HL-60 (cell line): ENCODE results near the gene JMJD1C.

Source experiments
- DNase-seq, 2 experiments: peaks; one replicate each; pipeline ENCODE4 v3.0.0-alpha.2; 2010 to 2020; ENCODE audit warnings: low read depth in 1 of 2, low spot score in 1 of 2
- H3K27ac ChIP-seq: fragments of 250-450 bp; sonication (Bioruptor Pico); replicated peaks from 2 replicates; pipeline ENCODE4 v1.5.1; 2020; ENCODE audit warnings: mild to moderate bottlenecking, moderate library complexity
- H3K27me3 ChIP-seq: fragments of 250-450 bp; sonication (Bioruptor Pico); 2 replicates; pipeline ENCODE4 v1.5.1; 2021; ENCODE audit warnings: mild to moderate bottlenecking, moderate library complexity; ENCODE audit not compliant: insufficient read depth, poor library complexity, severe bottlenecking
- H3K4me3 ChIP-seq: replicated peaks from 2 replicates; pipeline ENCODE4 v1.5.1; 2011; ENCODE audit warnings: mild to moderate bottlenecking, control low read depth, low read length; ENCODE audit not compliant: insufficient read depth
- GABPA ChIP-seq: IDR thresholded peaks from 2 replicates; pipeline ENCODE4 v1.6.1; 2012; ENCODE audit warnings: low read depth
- POLR2AphosphoS5 ChIP-seq: IDR thresholded peaks from 2 replicates; pipeline ENCODE4 v1.6.1; 2012; ENCODE audit warnings: low read depth
- REST ChIP-seq: IDR thresholded peaks from 2 replicates; pipeline ENCODE4 v1.6.1; 2012; ENCODE audit warnings: low read depth; ENCODE audit not compliant: insufficient replicate concordance
- SPI1 ChIP-seq: IDR thresholded peaks from 2 replicates; pipeline ENCODE4 v1.6.1; 2012; ENCODE audit warnings: low read depth, mild to moderate bottlenecking, borderline replicate concordance
- TF ChIP-seq, protein P1 (sequence below): IDR thresholded peaks from one replicate; pipeline ENCODE4 v1.5.1; 2011; ENCODE audit warnings: low read length, control low read depth, inconsistent platforms; ENCODE audit not compliant: insufficient read depth

JMJD1C gene

GRCh38 chr10:63129888-63130287 lies 335.9 kb downstream of the JMJD1C start:
- no peak overlapping the region for H3K27ac ChIP-seq
- TF ChIP-seq REST = no peak
- TF ChIP-seq GABPA = no peak
- TF ChIP-seq, protein P1, sequence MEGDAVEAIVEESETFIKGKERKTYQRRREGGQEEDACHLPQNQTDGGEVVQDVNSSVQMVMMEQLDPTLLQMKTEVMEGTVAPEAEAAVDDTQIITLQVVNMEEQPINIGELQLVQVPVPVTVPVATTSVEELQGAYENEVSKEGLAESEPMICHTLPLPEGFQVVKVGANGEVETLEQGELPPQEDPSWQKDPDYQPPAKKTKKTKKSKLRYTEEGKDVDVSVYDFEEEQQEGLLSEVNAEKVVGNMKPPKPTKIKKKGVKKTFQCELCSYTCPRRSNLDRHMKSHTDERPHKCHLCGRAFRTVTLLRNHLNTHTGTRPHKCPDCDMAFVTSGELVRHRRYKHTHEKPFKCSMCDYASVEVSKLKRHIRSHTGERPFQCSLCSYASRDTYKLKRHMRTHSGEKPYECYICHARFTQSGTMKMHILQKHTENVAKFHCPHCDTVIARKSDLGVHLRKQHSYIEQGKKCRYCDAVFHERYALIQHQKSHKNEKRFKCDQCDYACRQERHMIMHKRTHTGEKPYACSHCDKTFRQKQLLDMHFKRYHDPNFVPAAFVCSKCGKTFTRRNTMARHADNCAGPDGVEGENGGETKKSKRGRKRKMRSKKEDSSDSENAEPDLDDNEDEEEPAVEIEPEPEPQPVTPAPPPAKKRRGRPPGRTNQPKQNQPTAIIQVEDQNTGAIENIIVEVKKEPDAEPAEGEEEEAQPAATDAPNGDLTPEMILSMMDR = no peak
- TF ChIP-seq POLR2AphosphoS5 = no peak
- no peak for TF ChIP-seq SPI1
- no peak for DNase-seq
- H3K4me3 ChIP-seq = no peak overlapping the region
- no peaks in the 10 kb centered on the region for H3K27me3 ChIP-seq

DNA sequence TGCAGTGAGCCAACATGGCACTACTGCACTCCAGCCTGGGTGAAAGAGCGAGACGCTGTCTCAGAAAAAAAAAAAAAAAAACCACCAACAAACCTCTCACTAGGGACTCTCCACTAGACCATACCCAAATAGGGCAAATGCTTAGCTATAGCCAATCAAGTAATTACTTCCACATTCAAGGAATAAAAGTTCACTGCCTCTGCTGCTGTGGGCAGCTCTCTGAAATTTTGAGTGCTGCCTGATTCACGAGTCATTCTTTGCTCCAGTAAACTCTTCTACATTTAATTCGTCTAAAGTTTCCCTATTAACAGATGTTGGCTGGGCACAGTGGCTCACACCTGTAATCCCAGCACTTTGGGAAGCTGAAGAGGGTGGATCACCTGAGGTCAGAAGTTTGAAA lies 337.3 kb downstream of the JMJD1C start:
- Histone ChIP-seq H3K4me3 (no peak overlapping the region), H3K27me3 (no peaks in the 10 kb centered on the region), H3K27ac (no peak overlapping the region)
- no peak for TF ChIP-seq POLR2AphosphoS5
- TF ChIP-seq, protein P1 = no peak
- no peak for TF ChIP-seq REST
- no peak for TF ChIP-seq SPI1
- TF ChIP-seq GABPA = no peak
- no peak for DNase-seq

DNA sequence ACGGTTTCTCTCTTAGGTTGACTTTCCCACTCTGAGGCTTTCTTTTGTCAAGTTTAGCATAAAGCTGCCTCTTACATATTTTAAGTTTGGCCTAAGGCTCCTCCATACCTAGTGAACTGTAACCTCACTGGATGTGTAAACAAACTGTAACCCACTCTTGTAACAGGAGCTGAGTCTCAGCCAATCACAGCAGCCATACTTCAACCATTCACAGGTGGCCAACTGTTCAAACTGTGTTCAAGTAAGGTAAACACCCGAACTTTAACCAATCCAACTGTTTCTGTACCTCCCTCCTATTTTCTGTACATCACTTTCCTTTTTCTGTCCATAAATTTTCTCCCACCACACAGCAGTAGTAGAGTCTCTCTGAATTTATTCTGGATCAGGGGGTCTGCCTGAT lies 340.3 kb downstream of the JMJD1C start:
- H3K27ac ChIP-seq = no peak overlapping the region
- no peak overlapping the region for H3K4me3 ChIP-seq
- TF ChIP-seq, protein P1 = no peak
- TF ChIP-seq REST = no peak
- TF ChIP-seq SPI1 = no peak
- no peak for TF ChIP-seq POLR2AphosphoS5
- no peak for TF ChIP-seq GABPA
- H3K27me3 ChIP-seq = no peaks in the 10 kb centered on the region
- DNase-seq = no peak
